NCI-H446 treated with DMSO at 0.1 percent for 48 hours (cell line): ENCODE results near the gene INPP5A.
"Not testable (repeated sequence)": the region's sequence is repeated elsewhere in the genome, so short reads cannot be mapped to it uniquely, and the experiment has no call there.

Source experiments
- DNase-seq: peaks from one replicate; lab custom pipeline; 2025; lab: John Stamatoyannopoulos, UW

INPP5A gene

DNA sequence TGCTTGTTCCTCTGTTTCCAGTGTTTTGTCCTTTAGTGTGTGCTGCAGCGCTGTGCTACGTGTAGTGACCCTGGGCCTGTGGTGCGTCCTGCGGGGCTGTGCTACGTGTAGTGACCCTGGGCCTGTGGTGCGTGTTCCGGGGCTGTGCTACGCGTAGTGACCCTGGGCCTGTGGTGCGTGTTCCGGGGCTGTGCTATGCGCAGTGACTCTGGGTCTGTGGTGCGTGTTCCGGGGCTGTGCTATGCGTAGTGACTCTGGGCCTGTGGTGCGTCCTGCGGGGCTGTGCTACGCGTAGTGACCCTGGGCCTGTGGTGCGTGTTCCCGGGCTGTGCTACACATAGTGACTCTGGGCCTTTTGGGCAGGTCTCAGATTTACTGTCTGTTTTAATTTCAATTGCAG, 60.1 kb downstream of the INPP5A start:
- no peak for DNase-seq

GRCh38 chr10:132599023-132599618, 61.5 kb downstream of the INPP5A start:
- not testable (repeated sequence) for DNase-seq

GRCh38 chr10:132599732-132600131, 62.1 kb downstream of the INPP5A start:
- no peak for DNase-seq

GRCh38 chr10:132600416-132600815, 62.8 kb downstream of the INPP5A start:
- no peak for DNase-seq

- DNase-seq: no peak
These were observed 64.0 kb downstream of the INPP5A start for GRCh38 chr10:132601567-132601966.

- DNase-seq: no peak
These were observed 65.0 kb downstream of the INPP5A start for GRCh38 chr10:132602614-132603013.

- DNase-seq: no peak
These were observed 66.4 kb downstream of the INPP5A start for GRCh38 chr10:132603851-132604533.

GRCh38 chr10:132604686-132605085, 67.1 kb downstream of the INPP5A start:
- DNase-seq: no peak

DNA sequence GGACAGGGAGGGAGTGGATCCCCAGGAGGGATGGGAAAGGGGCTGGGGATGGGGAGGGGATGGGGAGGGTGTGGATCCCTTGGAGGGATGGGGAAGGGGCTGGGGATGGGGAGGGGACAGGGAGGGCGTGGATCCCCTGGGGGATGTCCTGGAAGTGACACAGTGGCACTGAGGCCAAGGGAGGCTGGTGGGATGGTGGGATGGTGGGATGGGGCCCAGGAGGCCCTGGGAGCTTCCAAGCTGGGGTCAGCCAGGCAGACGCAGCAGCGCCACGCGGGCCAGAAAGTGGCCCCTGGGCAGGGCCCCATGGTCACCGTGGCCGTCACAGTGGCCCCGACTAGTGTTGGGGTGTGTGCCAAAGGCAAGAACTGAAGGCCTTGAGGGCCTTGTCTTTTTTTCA, 67.8 kb downstream of the INPP5A start:
- DNase-seq: no peak

DNA sequence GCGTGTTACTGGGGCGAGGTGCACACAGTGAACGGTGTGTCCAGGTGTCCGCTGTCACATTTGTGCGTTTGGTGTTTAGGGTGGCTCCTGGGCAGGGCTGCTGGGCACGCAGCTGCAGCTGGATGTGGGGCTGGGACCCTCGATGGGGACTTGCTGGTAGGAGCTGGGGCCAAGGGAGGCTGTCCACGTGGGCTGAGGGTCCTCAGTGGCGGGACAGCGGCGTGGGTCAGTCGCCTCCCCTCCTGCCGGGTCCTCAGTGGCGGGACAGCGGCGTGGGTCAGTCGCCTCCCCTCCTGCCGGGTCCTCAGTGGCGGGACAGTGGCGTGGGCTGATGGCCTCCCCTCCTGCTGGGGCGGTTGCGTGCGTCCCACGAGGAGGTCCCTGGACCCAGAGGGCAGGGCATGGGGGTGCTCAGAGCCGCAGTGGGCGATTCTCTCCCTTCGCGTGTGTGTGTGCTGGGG, 68.5 kb downstream of the INPP5A start:
- DNase-seq: no peak

DNA sequence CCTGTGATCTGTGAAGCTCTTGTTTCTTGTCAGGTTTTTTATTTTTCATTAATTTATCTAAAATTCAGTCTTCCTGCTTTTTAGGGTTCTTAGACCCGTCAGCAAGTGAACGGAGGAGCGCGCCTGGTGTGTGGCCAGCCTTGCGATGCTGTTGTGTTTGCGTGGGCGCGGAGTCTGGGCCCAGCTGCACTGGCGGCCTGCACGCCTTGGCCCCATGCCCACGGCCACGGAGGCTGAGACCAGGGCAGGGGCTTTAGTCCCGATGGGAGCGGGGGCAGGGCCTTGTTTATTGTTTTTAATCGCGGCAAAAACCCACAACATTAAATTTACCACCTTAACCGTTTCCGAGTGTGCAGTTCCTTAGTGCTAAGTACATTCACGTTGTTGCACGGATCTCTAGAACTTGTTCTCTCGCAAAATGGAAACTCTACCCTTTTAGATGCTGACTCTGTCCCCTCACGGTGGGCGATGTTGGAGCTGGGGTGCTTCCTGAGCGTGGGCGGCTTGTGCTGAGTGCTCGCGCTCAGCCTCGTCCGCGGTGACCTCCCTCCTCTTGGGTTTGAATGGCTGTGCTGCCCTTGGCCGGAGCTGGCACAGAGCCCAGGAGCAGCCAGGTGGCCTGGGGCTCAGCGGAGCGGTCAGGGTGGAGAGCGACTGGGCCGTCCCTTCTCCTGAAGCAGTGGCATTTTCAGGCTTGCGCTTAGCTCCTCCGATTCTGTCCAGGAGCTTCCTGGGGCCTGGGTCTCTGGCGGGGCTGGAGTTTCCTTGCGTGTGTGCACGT, 69.1 kb downstream of the INPP5A start:
- DNase-seq: no peak

- DNase-seq: no peak
These were observed 69.9 kb downstream of the INPP5A start for GRCh38 chr10:132607491-132607890.

GRCh38 chr10:132607961-132608495, 70.4 kb downstream of the INPP5A start:
- DNase-seq: no peak

GRCh38 chr10:132608511-132609195, 71.1 kb downstream of the INPP5A start:
- no peak for DNase-seq

GRCh38 chr10:132609211-132609610, 71.6 kb downstream of the INPP5A start:
- no peak for DNase-seq

GRCh38 chr10:132610071-132610701, 72.6 kb downstream of the INPP5A start:
- no peak for DNase-seq

DNA sequence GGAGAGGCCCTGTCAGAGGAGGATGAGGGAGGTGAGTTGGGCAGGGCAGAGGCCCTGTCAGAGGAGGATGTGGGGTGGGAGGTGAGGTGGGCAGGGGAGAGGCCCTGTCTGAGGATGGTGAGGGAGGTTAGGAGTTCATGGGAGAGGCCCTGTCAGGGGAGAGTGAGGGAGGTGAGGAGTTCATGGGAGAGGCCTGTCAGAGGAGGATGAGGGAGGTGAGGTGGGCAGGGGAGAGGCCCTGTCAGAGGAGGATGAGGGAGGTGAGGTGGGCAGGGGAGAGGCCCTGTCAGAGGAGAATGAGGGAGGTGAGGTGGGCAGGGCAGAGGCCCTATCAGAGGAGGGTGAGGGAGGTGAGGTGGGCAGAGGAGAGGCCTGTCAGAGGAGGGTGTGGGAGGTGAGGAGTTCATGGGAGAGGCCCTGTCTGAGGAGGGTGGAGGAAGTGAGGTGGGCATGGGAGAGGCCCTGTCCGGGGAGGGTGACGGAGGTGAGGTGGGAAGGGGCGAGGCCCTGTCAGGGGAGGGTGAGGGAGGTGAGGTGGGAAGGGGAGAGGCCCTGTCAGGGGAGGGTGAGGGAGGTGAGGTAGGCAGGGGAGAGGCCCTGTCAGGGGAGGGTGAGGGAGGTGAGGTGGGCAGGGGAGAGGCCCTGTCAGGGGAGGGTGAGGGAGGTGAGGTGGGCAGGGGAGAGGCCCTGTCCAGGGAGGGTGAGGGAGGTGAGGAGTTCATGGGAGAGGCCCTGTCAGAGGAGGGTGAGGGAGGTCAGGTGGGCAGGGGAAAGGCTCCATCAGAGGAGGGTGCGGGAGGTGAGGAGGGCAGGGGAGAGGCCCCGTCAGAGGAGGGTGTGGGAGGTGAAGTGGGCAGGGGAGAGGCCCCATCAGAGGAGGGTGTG, 73.7 kb downstream of the INPP5A start:
- DNase-seq: no peak

GRCh38 chr10:132611986-132612385, 74.4 kb downstream of the INPP5A start:
- no peak for DNase-seq

- no peak for DNase-seq
These were observed 75.3 kb downstream of the INPP5A start for GRCh38 chr10:132612571-132613504.
